NCI-H345 treated with DMSO at 0.1 percent for 48 hours (cell line): ENCODE results near the gene CARF.
"Not testable (repeated sequence)": the region's sequence is repeated elsewhere in the genome, so short reads cannot be mapped to it uniquely, and the experiment has no call there.

Experiments
- DNase-seq: peaks from one replicate; lab custom pipeline; 2025; ENCODE audit not compliant: unreplicated experiment; lab: John Stamatoyannopoulos, UW

CARF gene

GRCh38 chr2:202911512-202912341, at the start of gene CARF, which contains the start of gene WDR12:
CARF (plus strand) TSS chr2:202912275; CDS start chr2:202941903, 29,628 bp downstream.
WDR12 (minus strand) TSS chr2:202911673; CDS start chr2:202911476, 197 bp downstream.
- peak; percentile 98 for DNase-seq

- DNase-seq = peak; percentile 88
Observed at GRCh38 chr2:202870431-202871299, 41.4 kb upstream of the CARF start.

- peak; percentile 71 for DNase-seq
Observed at GRCh38 chr2:202871300-202872141, 40.6 kb upstream of the CARF start, which contains the start of gene ICA1L. ICA1L (minus strand) TSS chr2:202871766; CDS start chr2:202829009, 42,757 bp downstream.

GRCh38 chr2:202877699-202878098, 34.4 kb upstream of the CARF start:
- DNase-seq = no peak

- no peak for DNase-seq
Observed at GRCh38 chr2:202881570-202881969, 30.5 kb upstream of the CARF start.

GRCh38 chr2:202883987-202884675, 27.9 kb upstream of the CARF start:
- DNase-seq = no peak

GRCh38 chr2:202885190-202885589, 26.9 kb upstream of the CARF start:
- DNase-seq = no peak

GRCh38 chr2:202905507-202905906, 6.6 kb upstream of the CARF start:
- DNase-seq = not testable (repeated sequence)

- DNase-seq = no peak
Observed at GRCh38 chr2:202908186-202908585, 3.9 kb upstream of the CARF start.

GRCh38 chr2:202909394-202910192, 2.5 kb upstream of the CARF start:
- DNase-seq = no peak

- DNase-seq = not testable (repeated sequence)
Observed at GRCh38 chr2:202910250-202910649, 1.8 kb upstream of the CARF start.

- no peak for DNase-seq
Observed at GRCh38 chr2:202910698-202911097, 1.4 kb upstream of the CARF start.

GRCh38 chr2:202911203-202911511, 918 bp upstream of the CARF start:
- no peak for DNase-seq

- DNase-seq = not testable (repeated sequence)
Observed at GRCh38 chr2:202912342-202913201, 497 bp downstream of the CARF start.

- no peak for DNase-seq
Observed at GRCh38 chr2:202918860-202919259, 6.8 kb downstream of the CARF start.

- DNase-seq = no peak
Observed at GRCh38 chr2:202932425-202933138, 20.5 kb downstream of the CARF start.

GRCh38 chr2:202933139-202933510, 21.1 kb downstream of the CARF start:
- no peak for DNase-seq

GRCh38 chr2:202933958-202934357, 21.9 kb downstream of the CARF start:
- no peak for DNase-seq
